ENCODE data around the gene MAFB.
A peak's percentile ranks its signal among the peaks of the same experiment; 100 is the strongest.

The MAFB gene

GRCh38 chr20:40668449-40669228 lies 20.4 kb downstream of the MAFB start:
- no peak for FAIRE-seq
- DNase-seq (ENCODE audit: insufficient read length, low spot score) = no peak

GRCh38 chr20:40667503-40667902 lies 21.5 kb downstream of the MAFB start:
- no peak for DNase-seq (ENCODE audit: insufficient read length, low spot score)
- peak; percentile 78 for FAIRE-seq
- TF ChIP-seq SPI1 (IDR thresholded peaks at IDR 0.05; ENCODE audit: low read depth, low read length) (no peak), POU2F2 (IDR thresholded peaks at IDR 0.05; ENCODE audit: low read depth, low read length) (no peak), POLR2AphosphoS5 (IDR thresholded peaks at IDR 0.05; ENCODE audit: low read depth, low read length) (no peak), TAF1 (IDR thresholded peaks at IDR 0.05; ENCODE audit: low read depth, low read length) (no peak), PAX5 (IDR thresholded peaks at IDR 0.05; ENCODE audit: insufficient read depth, low read length, severe bottlenecking) (no peak), POLR2A (IDR thresholded peaks at IDR 0.05; ENCODE audit: low read depth, low read length) (no peak)

More at GRCh38 chr20:40668449-40669228, 20.4 kb downstream of the MAFB start:
- TF ChIP-seq POLR2AphosphoS5 (IDR thresholded peaks at IDR 0.05; ENCODE audit: low read depth, low read length) (no peak), TAF1 (IDR thresholded peaks at IDR 0.05; ENCODE audit: low read depth, low read length) (no peak), SPI1 (IDR thresholded peaks at IDR 0.05; ENCODE audit: low read depth, low read length) (no peak), POLR2A (IDR thresholded peaks at IDR 0.05; ENCODE audit: low read depth, low read length) (no peak), PAX5 (IDR thresholded peaks at IDR 0.05; ENCODE audit: insufficient read depth, low read length, severe bottlenecking) (no peak)

GRCh38 chr20:40666336-40666735 lies 22.7 kb downstream of the MAFB start:
- TF ChIP-seq POU2F2 (IDR thresholded peaks at IDR 0.05; ENCODE audit: low read depth, low read length) (no peak), TAF1 (IDR thresholded peaks at IDR 0.05; ENCODE audit: low read depth, low read length) (no peak), POLR2A (IDR thresholded peaks at IDR 0.05; ENCODE audit: low read depth, low read length) (no peak), PAX5 (IDR thresholded peaks at IDR 0.05; ENCODE audit: insufficient read depth, low read length, severe bottlenecking) (no peak), POLR2AphosphoS5 (IDR thresholded peaks at IDR 0.05; ENCODE audit: low read depth, low read length) (no peak), SPI1 (IDR thresholded peaks at IDR 0.05; ENCODE audit: low read depth, low read length) (no peak)
- no peak for FAIRE-seq
- no peak for DNase-seq (ENCODE audit: insufficient read length, low spot score)

GRCh38 chr20:40664891-40665290 lies 24.1 kb downstream of the MAFB start:
- TF ChIP-seq POU2F2 (IDR thresholded peaks at IDR 0.05; ENCODE audit: low read depth, low read length) (no peak), TAF1 (IDR thresholded peaks at IDR 0.05; ENCODE audit: low read depth, low read length) (no peak), PAX5 (IDR thresholded peaks at IDR 0.05; ENCODE audit: insufficient read depth, low read length, severe bottlenecking) (no peak), SPI1 (IDR thresholded peaks at IDR 0.05; ENCODE audit: low read depth, low read length) (no peak), POLR2A (IDR thresholded peaks at IDR 0.05; ENCODE audit: low read depth, low read length) (no peak)
- FAIRE-seq = no peak

GRCh38 chr20:40663991-40664880 lies 24.8 kb downstream of the MAFB start:
- DNase-seq (ENCODE audit: insufficient read length, low spot score) = no peak
- TF ChIP-seq POLR2A (IDR thresholded peaks at IDR 0.05; ENCODE audit: low read depth, low read length) (no peak), SPI1 (IDR thresholded peaks at IDR 0.05; ENCODE audit: low read depth, low read length) (no peak), TAF1 (IDR thresholded peaks at IDR 0.05; ENCODE audit: low read depth, low read length) (no peak), PAX5 (IDR thresholded peaks at IDR 0.05; ENCODE audit: insufficient read depth, low read length, severe bottlenecking) (no peak), POU2F2 (IDR thresholded peaks at IDR 0.05; ENCODE audit: low read depth, low read length) (no peak), POLR2AphosphoS5 (IDR thresholded peaks at IDR 0.05; ENCODE audit: low read depth, low read length) (no peak)
- FAIRE-seq = no peak

More at GRCh38 chr20:40664891-40665290, 24.1 kb downstream of the MAFB start:
- no peak for DNase-seq (ENCODE audit: insufficient read length, low spot score)

- TF ChIP-seq POLR2A (IDR thresholded peaks at IDR 0.05; ENCODE audit: low read depth, low read length) (no peak), POLR2AphosphoS5 (IDR thresholded peaks at IDR 0.05; ENCODE audit: low read depth, low read length) (no peak), TAF1 (IDR thresholded peaks at IDR 0.05; ENCODE audit: low read depth, low read length) (no peak), POU2F2 (IDR thresholded peaks at IDR 0.05; ENCODE audit: low read depth, low read length) (no peak), PAX5 (IDR thresholded peaks at IDR 0.05; ENCODE audit: insufficient read depth, low read length, severe bottlenecking) (no peak), SPI1 (IDR thresholded peaks at IDR 0.05; ENCODE audit: low read depth, low read length) (no peak)
- no peak for DNase-seq (ENCODE audit: insufficient read length, low spot score)
- no peak for FAIRE-seq
Observed at GRCh38 chr20:40663304-40663790, 25.7 kb downstream of the MAFB start.

- TF ChIP-seq POLR2A (IDR thresholded peaks at IDR 0.05; ENCODE audit: low read depth, low read length) (no peak), POU2F2 (IDR thresholded peaks at IDR 0.05; ENCODE audit: low read depth, low read length) (no peak), PAX5 (IDR thresholded peaks at IDR 0.05; ENCODE audit: insufficient read depth, low read length, severe bottlenecking) (no peak), TAF1 (IDR thresholded peaks at IDR 0.05; ENCODE audit: low read depth, low read length) (no peak), POLR2AphosphoS5 (IDR thresholded peaks at IDR 0.05; ENCODE audit: low read depth, low read length) (no peak), SPI1 (IDR thresholded peaks at IDR 0.05; ENCODE audit: low read depth, low read length) (no peak)
- no peak for FAIRE-seq
- DNase-seq (ENCODE audit: insufficient read length, low spot score) = no peak
Observed at GRCh38 chr20:40659567-40659966, 29.5 kb downstream of the MAFB start.

- FAIRE-seq (no peak), DNase-seq (ENCODE audit: insufficient read length, low spot score) (no peak)
- TF ChIP-seq POU2F2 (IDR thresholded peaks at IDR 0.05; ENCODE audit: low read depth, low read length) (no peak), PAX5 (IDR thresholded peaks at IDR 0.05; ENCODE audit: insufficient read depth, low read length, severe bottlenecking) (no peak), TAF1 (IDR thresholded peaks at IDR 0.05; ENCODE audit: low read depth, low read length) (no peak), SPI1 (IDR thresholded peaks at IDR 0.05; ENCODE audit: low read depth, low read length) (no peak), POLR2AphosphoS5 (IDR thresholded peaks at IDR 0.05; ENCODE audit: low read depth, low read length) (no peak), POLR2A (IDR thresholded peaks at IDR 0.05; ENCODE audit: low read depth, low read length) (no peak)
Observed at GRCh38 chr20:40658509-40658908, 30.5 kb downstream of the MAFB start.

- TF ChIP-seq PAX5 (IDR thresholded peaks at IDR 0.05; ENCODE audit: insufficient read depth, low read length, severe bottlenecking) = no peak
- TF ChIP-seq POU2F2 (IDR thresholded peaks at IDR 0.05; ENCODE audit: low read depth, low read length) = no peak
- no peak for TF ChIP-seq POLR2A (IDR thresholded peaks at IDR 0.05; ENCODE audit: low read depth, low read length)
- TF ChIP-seq TAF1 (IDR thresholded peaks at IDR 0.05; ENCODE audit: low read depth, low read length) = no peak
- TF ChIP-seq POLR2AphosphoS5 (IDR thresholded peaks at IDR 0.05; ENCODE audit: low read depth, low read length) = no peak
- TF ChIP-seq SPI1 (IDR thresholded peaks at IDR 0.05; ENCODE audit: low read depth, low read length) = no peak
- no peak for DNase-seq (ENCODE audit: insufficient read length, low spot score)
- FAIRE-seq = no peak
Observed at GRCh38 chr20:40657526-40657925, 31.5 kb downstream of the MAFB start.

Data from GM12891 (cell line).